H1 (cell line): ENCODE measurements around the gene ZFP36L2. TPM values are rescaled to one million over a fixed set of nuclear protein-coding genes. Genes with fewer than 3 reads are reported as not detected.

Experiments used
- CTCF ChIA-PET: fragments of 300-600 bp; sonication (Branson Sonifier 250); formaldehyde crosslinking; loops from one replicate; lab custom pipeline; 2021; ENCODE audit not compliant: partially characterized antibody; lab: Charles Lee
- POLR2A ChIA-PET: fragments of 300-600 bp; sonication (Branson Sonifier 250); formaldehyde crosslinking; loops from one replicate; lab custom pipeline; 2021; ENCODE audit warnings: inconsistent platforms; ENCODE audit not compliant: partially characterized antibody; lab: Charles Lee
- DNase-seq, 2 experiments: peaks; one replicate each; pipeline versions ENCODE4 v3.0.0 to v3.0.0-alpha.2; 2010 to 2022; ENCODE audit warnings: low spot score in 2 of 2, low read depth in 1 of 2, mixed read lengths in 1 of 2
- FAIRE-seq: peaks from 2 replicates; lab custom pipeline; 2011; peaks lifted over from hg19 to GRCh38; lab: Jason Lieb, UNC
- H2AFZ ChIP-seq: 2 replicates; pipeline ENCODE4 v1.8.1; 2012; ENCODE audit warnings: low read length, inconsistent platforms
- H2AK5ac ChIP-seq: 2 replicates; pipeline ENCODE4 v1.6.1; 2013; ENCODE audit warnings: low read depth, low read length
- H2BK120ac ChIP-seq: replicated peaks from 2 replicates; pipeline ENCODE3; 2013; ENCODE audit warnings: low read depth, low read length, inconsistent platforms
- H2BK12ac ChIP-seq: 2 replicates; pipeline ENCODE4 v1.6.1; 2013; ENCODE audit warnings: low read depth, low read length
- H2BK15ac ChIP-seq: 2 replicates; pipeline ENCODE4 v1.6.1; 2013; ENCODE audit warnings: low read length
- H2BK20ac ChIP-seq: 2 replicates; pipeline ENCODE4 v1.6.1; 2013; ENCODE audit warnings: low read length
- H2BK5ac ChIP-seq: 2 replicates; pipeline ENCODE4 v1.6.1; 2013; ENCODE audit warnings: low read depth, low read length
- H3K14ac ChIP-seq: 2 replicates; pipeline ENCODE4 v1.6.1; 2013; ENCODE audit warnings: inconsistent platforms; ENCODE audit not compliant: insufficient read length
- H3K18ac ChIP-seq: 2 replicates; pipeline ENCODE4 v1.6.1; 2013; ENCODE audit warnings: low read length; ENCODE audit errors: extremely low read depth
- H3K23ac ChIP-seq: 2 replicates; pipeline ENCODE4 v1.6.1; 2013; ENCODE audit warnings: inconsistent platforms; ENCODE audit not compliant: insufficient read length
- H3K23me2 ChIP-seq: 2 replicates; pipeline ENCODE4 v1.6.1; 2013; ENCODE audit warnings: low read depth, low read length
- H3K27ac ChIP-seq: 2 replicates; pipeline ENCODE4 v1.6.1; 2011; ENCODE audit warnings: low read depth, low read length, inconsistent platforms
- H3K27me3 ChIP-seq, 4 experiments: replicated peaks in 1 of 4; 1 replicate in 1 of 4; 2 replicates in 3 of 4; pipeline versions ENCODE4 v1.6.1 to v1.8.1; 2011 to 2013; ENCODE audit warnings: low read length in 3 of 4, mild to moderate bottlenecking in 3 of 4, inconsistent platforms in 2 of 4, mixed read lengths in 2 of 4, moderate library complexity in 1 of 4; ENCODE audit not compliant: control insufficient read depth in 3 of 4, insufficient read depth in 3 of 4; ENCODE audit errors: extremely low read depth in 1 of 4
- H3K36me3 ChIP-seq, 4 experiments: 2 replicates each; pipeline versions ENCODE4 v1.6.1 to v1.8.1; 2011 to 2013; ENCODE audit warnings: mild to moderate bottlenecking in 4 of 4, low read length in 3 of 4, moderate library complexity in 2 of 4, control low read depth in 1 of 4, inconsistent platforms in 1 of 4; ENCODE audit not compliant: insufficient read depth in 4 of 4, control insufficient read depth in 2 of 4
- H3K4ac ChIP-seq: replicated peaks from 2 replicates; pipeline ENCODE3; 2013; ENCODE audit warnings: low read length, low read depth, mixed read lengths, inconsistent platforms; ENCODE audit not compliant: insufficient read length
- H3K4me1 ChIP-seq, 4 experiments: replicated peaks in 1 of 4; 1 replicate in 1 of 4; 2 replicates in 3 of 4; pipeline versions ENCODE4 v1.6.1 to v1.8.1; 2011 to 2013; ENCODE audit warnings: low read length in 3 of 4, inconsistent platforms in 2 of 4, mixed read lengths in 1 of 4; ENCODE audit not compliant: insufficient read depth in 4 of 4, control insufficient read depth in 3 of 4
- H3K4me2 ChIP-seq, 2 experiments: 2 replicates each; pipeline versions ENCODE4 v1.6.1 to v1.8.1; 2011 to 2013; ENCODE audit warnings: low read depth in 2 of 2, low read length in 2 of 2, control low read depth in 1 of 2, inconsistent platforms in 1 of 2, mild to moderate bottlenecking in 1 of 2; ENCODE audit not compliant: insufficient read depth in 1 of 2
- H3K4me3 ChIP-seq, 4 experiments: fragments of 200-600, 300-600 bp in 1 of 4; sonication (generic), shearing (Covaris generic), sonication (Bioruptor Twin) in 1 of 4; 2 replicates each; pipeline versions ENCODE4 v1.5.1 to v1.8.1; 2011 to 2016; ENCODE audit warnings: low read length in 4 of 4, low read depth in 3 of 4, control low read depth in 2 of 4, inconsistent platforms in 2 of 4, mild to moderate bottlenecking in 2 of 4, mixed read lengths in 1 of 4, moderate library complexity in 1 of 4; ENCODE audit not compliant: insufficient read depth in 2 of 4; ENCODE audit errors: extremely low read depth in 1 of 4
- H3K56ac ChIP-seq: replicated peaks from 2 replicates; pipeline ENCODE3; 2013; ENCODE audit warnings: low read depth, mild to moderate bottlenecking, mixed read lengths, low read length, inconsistent platforms; ENCODE audit not compliant: insufficient read length
- H3K79me1 ChIP-seq: 2 replicates; pipeline ENCODE4 v1.6.1; 2013; ENCODE audit warnings: low read depth, low read length, control low read depth
- H3K79me2 ChIP-seq, 2 experiments: 2 replicates each; pipeline versions ENCODE4 v1.6.1 to v1.8.1; 2012 to 2013; ENCODE audit warnings: low read length in 2 of 2, mild to moderate bottlenecking in 2 of 2, inconsistent platforms in 1 of 2; ENCODE audit not compliant: insufficient read depth in 2 of 2, control insufficient read depth in 1 of 2
- H3K9ac ChIP-seq, 4 experiments: replicated peaks in 1 of 4; 1 replicate in 1 of 4; 2 replicates in 3 of 4; pipeline versions ENCODE4 v1.6.1 to v1.8.1; 2011 to 2013; ENCODE audit warnings: low read depth in 3 of 4, low read length in 3 of 4, control low read depth in 2 of 4, mild to moderate bottlenecking in 2 of 4, moderate library complexity in 2 of 4, inconsistent platforms in 1 of 4; ENCODE audit errors: extremely low read depth in 1 of 4
- H3K9me3 ChIP-seq, 2 experiments: 2 replicates each; pipeline versions ENCODE4 v1.6.1 to v1.8.1; 2012 to 2013; ENCODE audit warnings: mild to moderate bottlenecking in 2 of 2, moderate library complexity in 2 of 2, control low read depth in 1 of 2, inconsistent platforms in 1 of 2, low read depth in 1 of 2, low read length in 1 of 2, mixed read lengths in 1 of 2; ENCODE audit not compliant: insufficient read depth in 2 of 2
- H4K20me1 ChIP-seq, 2 experiments: replicated peaks in 1 of 2; 2 replicates each; pipeline versions ENCODE3 to v1.8.1; 2011 to 2013; ENCODE audit warnings: inconsistent platforms in 2 of 2, low read length in 2 of 2, mild to moderate bottlenecking in 1 of 2; ENCODE audit not compliant: insufficient read depth in 2 of 2, control insufficient read depth in 1 of 2
- H4K5ac ChIP-seq: 2 replicates; pipeline ENCODE4 v1.6.1; 2013; ENCODE audit warnings: low read length, low read depth, mixed read lengths, inconsistent platforms; ENCODE audit not compliant: insufficient read length
- H4K8ac ChIP-seq: 2 replicates; pipeline ENCODE4 v1.8.0; 2013; ENCODE audit warnings: mild to moderate bottlenecking, moderate library complexity, low read length, inconsistent platforms; ENCODE audit not compliant: insufficient read depth; ENCODE audit errors: extremely low read depth
- H4K91ac ChIP-seq: replicated peaks from 2 replicates; pipeline ENCODE3; 2013; ENCODE audit warnings: low read length, mixed read lengths, inconsistent platforms; ENCODE audit not compliant: insufficient read length
- BCL11A ChIP-seq, 2 experiments: IDR thresholded peaks; one replicate each; pipeline ENCODE4 v1.6.1; 2011; ENCODE audit warnings: low read depth in 2 of 2, low read length in 2 of 2, mild to moderate bottlenecking in 2 of 2
- CHD1 ChIP-seq: IDR thresholded peaks from 2 replicates; pipeline ENCODE4 v1.6.1; 2012; ENCODE audit warnings: low read depth, low read length, improper control_type of control experiment
- JUND ChIP-seq: IDR thresholded peaks from 2 replicates; pipeline ENCODE4 v1.6.1; 2011; ENCODE audit warnings: mild to moderate bottlenecking, improper control_type of control experiment, low read length
- NRF1 ChIP-seq: IDR thresholded peaks from 2 replicates; pipeline ENCODE4 v1.6.1; 2011; ENCODE audit warnings: mild to moderate bottlenecking, low read depth, low read length, improper control_type of control experiment
- PHF8 ChIP-seq: fragments of 200-600 bp; sonication (generic); conservative IDR thresholded peaks from 2 replicates; pipeline ENCODE4 v1.7.1; 2012; ENCODE audit warnings: low read depth, mild to moderate bottlenecking, inconsistent platforms, low read length, moderate library complexity
- POLR2AphosphoS5 ChIP-seq: IDR thresholded peaks from 2 replicates; pipeline ENCODE4 v1.6.1; 2011; ENCODE audit warnings: low read depth, low read length
- RAD21 ChIP-seq, 2 experiments: IDR thresholded peaks in 1 of 2; conservative IDR thresholded peaks in 1 of 2; 2 replicates each; pipeline ENCODE4 v1.6.1; 2011; ENCODE audit warnings: low read depth in 2 of 2, low read length in 2 of 2, improper control_type of control experiment in 1 of 2, inconsistent platforms in 1 of 2, mild to moderate bottlenecking in 1 of 2, moderate library complexity in 1 of 2
- RBBP5 ChIP-seq: IDR thresholded peaks from 2 replicates; pipeline ENCODE4 v1.7.1; 2012; ENCODE audit warnings: low read depth, mild to moderate bottlenecking, inconsistent platforms, low read length, moderate library complexity, borderline replicate concordance
- SRF ChIP-seq: IDR thresholded peaks from 2 replicates; pipeline ENCODE4 v1.6.1; 2011; ENCODE audit warnings: mild to moderate bottlenecking, low read depth, low read length, moderate library complexity
- YY1 ChIP-seq: IDR thresholded peaks from 2 replicates; pipeline ENCODE4 v1.6.1; 2011; ENCODE audit warnings: low read depth, mild to moderate bottlenecking, low read length
- WGBS, 2 experiments: shearing (Covaris generic) in 1 of 2; methylation state at CpG; one replicate each; pipeline versions ENCODE4 v1.1.6 to v1.1.7; 2013 to 2015; ENCODE audit warnings: low lambda C conversion rate in 2 of 2, mixed read lengths in 2 of 2, inconsistent platforms in 1 of 2, low coverage in 1 of 2, missing lambda C conversion rate in 1 of 2; ENCODE audit not compliant: insufficient replicate concordance in 2 of 2, insufficient coverage in 1 of 2, insufficient read length in 1 of 2; ENCODE audit errors: extremely low coverage in 1 of 2, missing lambda C conversion rate in 1 of 2; 5-methylcytosine and 5-hydroxymethylcytosine counted together
- polyA plus RNA-seq, 7 experiments: library from polyadenylated mRNA; depleted of rRNA in 3 of 7; stranded (reverse) in 5 of 7; unstranded in 2 of 7; fragments of >200 nt in 5 of 7; fragments of 200-250 nt in 2 of 7; gene quantifications; 1 replicate in 5 of 7; 2 replicates in 1 of 7; 4 replicates in 1 of 7; pipeline versions ENCODE4 v1.2.1 to v1.2.3, GENCODE V29; 2011 to 2013; ENCODE audit warnings: missing spikeins in 2 of 7, mixed read lengths in 2 of 7
- total RNA-seq: library from RNA; stranded (reverse); fragmentation: NEBNext Ultra II Directional; extraction: Animal tissue kit (Norgen Biotek cat#: 25700); gene quantifications from 2 replicates; pipeline ENCODE4 v1.2.1, GENCODE V29; 2021

ZFP36L2 gene
- total and polyA plus RNA-seq, 2 of the 8 experiments (the other 6 are each of a cell fraction or from before 2014, with no cell fraction given), result 13.4 to 102 TPM

- peak overlapping the region; percentile 51; the same call in 1 of the 2 replicates for H3K18ac ChIP-seq
- TF ChIP-seq POLR2AphosphoS5 (no peak), YY1 (no peak), NRF1 (no peak), PHF8 (no peak), BCL11A (IDR thresholded peaks at IDR 0.05; ENCODE audit: low read depth in 2 of 2, low read length in 2 of 2) (no peak), SRF (no peak), RAD21 (IDR thresholded peaks at IDR 0.05 in 1 of 2, conservative IDR thresholded peaks at IDR 0.05 in 1 of 2; ENCODE audit: low read depth in 2 of 2, low read length in 2 of 2) (no peak), JUND (no peak), CHD1 (no peak), RBBP5 (no peak)
- H2BK12ac ChIP-seq, result peak overlapping the region; percentile 78; the same call in 1 of the 2 replicates
- CTCF ChIA-PET, result interaction anchor here (1.1 to 8.8 kb wide), 5 partner anchors 8 to 84 kb away, joined by 6 to 101 read pairs (median 42); partner anchors contain the start of gene ZFP36L2
- H4K8ac ChIP-seq, result no peak overlapping the region
- no peak overlapping the region for H3K23ac ChIP-seq
- no peak overlapping the region for H2AFZ ChIP-seq
- no peaks in the 10 kb centered on the region for H4K20me1 ChIP-seq
- no peak overlapping the region for H3K27ac ChIP-seq
- H4K91ac ChIP-seq, result peak overlapping the region; percentile 54
- no peak overlapping the region for H2BK120ac ChIP-seq
- peaks cover 2 to 13% (median 9%) of the 10 kb centered on the region in 4 experiments for H3K4me1 ChIP-seq
- no peaks in the 10 kb centered on the region for H3K79me2 ChIP-seq
- no peaks in the 10 kb centered on the region for H3K27me3 ChIP-seq
- H3K9me3 ChIP-seq, result no peaks in the 10 kb centered on the region
- peak overlapping the region; percentile 96 for H2BK20ac ChIP-seq
- POLR2A ChIA-PET, result interaction anchor here (1.0 to 1.3 kb wide), 2 partner anchors 10 to 12 kb away, joined by 3 to 4 read pairs; no protein-coding TSS in a partner anchor
- 94% methylated on average over 11 of the region's 11 CpGs; no CpG with 5 or more reads in 1 of the 2 experiments for WGBS, 2 experiments
- no peak overlapping the region for H4K5ac ChIP-seq
- H3K14ac ChIP-seq, result no peak overlapping the region
- 0 out of 2 replicates have a peak overlapping the region, but pooled peaks have one; percentile 96 for H2AK5ac ChIP-seq
- no peak overlapping the region for H3K4ac ChIP-seq
- H3K23me2 ChIP-seq, result no peaks in the 10 kb centered on the region
- no peaks in the 10 kb centered on the region for H3K79me1 ChIP-seq
- H3K56ac ChIP-seq, result no peak overlapping the region
- no peak overlapping the region for H3K4me3 ChIP-seq
- DNase-seq (no peak), FAIRE-seq (no peak)
- H3K9ac ChIP-seq, result no peak overlapping the region
- peak overlapping the region; percentile 60; the same call in 1 of the 2 replicates for H2BK5ac ChIP-seq
- H2BK15ac ChIP-seq, result 0 out of 2 replicates have a peak overlapping the region, but pooled peaks have one; percentile 81
- H3K36me3 ChIP-seq, result no peaks in the 10 kb centered on the region
- no peak overlapping the region for H3K4me2 ChIP-seq
These were observed 14.1 kb downstream of the ZFP36L2 start for GRCh38 chr2:43212216-43212835.
